Astrocyte of the cerebellum (primary cell): ENCODE data around the gene NOL12.

Experiments used
- DNase-seq: peaks from one replicate; pipeline ENCODE4 v3.0.0-alpha.2; 2011; ENCODE audit warnings: low read depth
- H3K4me3 ChIP-seq: 2 replicates; pipeline ENCODE4 v1.5.1; 2011; ENCODE audit warnings: mild to moderate bottlenecking, low read depth, low read length, moderate library complexity
- in situ Hi-C: cut with HindIII; loops from 2 replicates; pipeline ENCODE4 v1.10.0; 2017; ENCODE audit warnings: low sequenced_read_pairs
- TF ChIP-seq, protein P1 (sequence below): IDR thresholded peaks from 2 replicates; pipeline ENCODE4 v1.5.1; 2012; ENCODE audit warnings: low read length, low read depth, moderate library complexity, mild to moderate bottlenecking; ENCODE audit errors: missing control alignments

Gene NOL12

GRCh38 chr22:37731804-37732471 is 45.8 kb downstream of the NOL12 start:
- in situ Hi-C loops, result no loop called here
- TF ChIP-seq, protein P1, sequence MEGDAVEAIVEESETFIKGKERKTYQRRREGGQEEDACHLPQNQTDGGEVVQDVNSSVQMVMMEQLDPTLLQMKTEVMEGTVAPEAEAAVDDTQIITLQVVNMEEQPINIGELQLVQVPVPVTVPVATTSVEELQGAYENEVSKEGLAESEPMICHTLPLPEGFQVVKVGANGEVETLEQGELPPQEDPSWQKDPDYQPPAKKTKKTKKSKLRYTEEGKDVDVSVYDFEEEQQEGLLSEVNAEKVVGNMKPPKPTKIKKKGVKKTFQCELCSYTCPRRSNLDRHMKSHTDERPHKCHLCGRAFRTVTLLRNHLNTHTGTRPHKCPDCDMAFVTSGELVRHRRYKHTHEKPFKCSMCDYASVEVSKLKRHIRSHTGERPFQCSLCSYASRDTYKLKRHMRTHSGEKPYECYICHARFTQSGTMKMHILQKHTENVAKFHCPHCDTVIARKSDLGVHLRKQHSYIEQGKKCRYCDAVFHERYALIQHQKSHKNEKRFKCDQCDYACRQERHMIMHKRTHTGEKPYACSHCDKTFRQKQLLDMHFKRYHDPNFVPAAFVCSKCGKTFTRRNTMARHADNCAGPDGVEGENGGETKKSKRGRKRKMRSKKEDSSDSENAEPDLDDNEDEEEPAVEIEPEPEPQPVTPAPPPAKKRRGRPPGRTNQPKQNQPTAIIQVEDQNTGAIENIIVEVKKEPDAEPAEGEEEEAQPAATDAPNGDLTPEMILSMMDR, result no peak

GRCh38 chr22:37732699-37733607 is 46.8 kb downstream of the NOL12 start:
- in situ Hi-C loops, result no loop called here
- H3K4me3 ChIP-seq, result no peak overlapping the region
- DNase-seq, result no peak
- TF ChIP-seq, protein P1, result no peak

More at GRCh38 chr22:37731804-37732471, 45.8 kb downstream of the NOL12 start:
- DNase-seq, result no peak
- H3K4me3 ChIP-seq, result no peak overlapping the region

- in situ Hi-C loops, result no loop called here
Measured at GRCh38 chr22:37733625-37734401, 47.7 kb downstream of the NOL12 start.

DNA sequence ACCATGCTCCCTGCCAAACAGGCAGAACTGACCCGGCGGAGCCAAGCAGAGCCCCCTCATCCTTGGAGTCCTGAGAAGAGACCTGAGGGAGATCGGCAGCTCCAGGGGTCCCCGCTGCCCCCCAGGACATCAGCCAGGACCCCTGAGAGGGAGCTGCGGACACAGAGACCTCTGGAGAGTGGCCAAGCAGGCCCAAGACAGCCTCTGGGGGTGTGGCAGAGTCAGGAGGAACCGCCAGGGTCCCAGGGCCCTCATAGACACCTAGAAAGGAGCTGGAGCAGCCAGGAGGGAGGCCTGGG is 48.2 kb downstream of the NOL12 start:
- no peak overlapping the region for H3K4me3 ChIP-seq
- in situ Hi-C loops, result no loop called here
- TF ChIP-seq, protein P1, result no peak
- DNase-seq, result no peak

More at GRCh38 chr22:37733625-37734401, 47.7 kb downstream of the NOL12 start:
- TF ChIP-seq, protein P1, result no peak
- DNase-seq, result no peak
- no peak overlapping the region for H3K4me3 ChIP-seq

DNA sequence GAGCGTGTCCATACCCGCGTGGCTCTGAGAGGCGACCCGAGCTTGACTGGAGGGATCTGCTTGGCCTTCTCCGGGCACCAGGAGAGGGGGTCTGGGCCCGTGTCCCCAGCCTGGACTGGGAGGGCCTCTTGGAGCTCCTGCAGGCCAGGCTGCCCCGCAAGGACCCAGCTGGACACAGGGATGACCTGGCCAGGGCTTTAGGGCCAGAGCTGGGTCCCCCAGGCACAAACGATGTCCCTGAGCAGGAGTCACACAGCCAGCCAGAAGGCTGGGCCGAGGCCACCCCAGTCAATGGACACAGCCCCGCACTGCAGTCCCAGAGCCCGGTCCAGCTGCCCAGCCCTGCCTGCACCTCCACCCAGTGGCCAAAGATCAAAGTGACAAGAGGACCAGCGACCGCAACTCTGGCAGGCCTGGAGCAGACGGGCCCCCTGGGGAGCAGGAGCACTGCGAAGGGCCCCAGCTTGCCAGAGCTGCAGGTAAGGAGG is 48.9 kb downstream of the NOL12 start:
- DNase-seq, result no peak

More for the DNA sequence above, 48.9 kb downstream of the NOL12 start:
- no peak overlapping the region for H3K4me3 ChIP-seq
- TF ChIP-seq, protein P1, result peak; percentile 42
- in situ Hi-C loops, result no loop called here
